ENCODE data around the gene NTRK3. TPM values are rescaled to one million over a fixed set of nuclear protein-coding genes. Genes with fewer than 3 reads are reported as not detected.
A peak's percentile ranks its signal among the peaks of the same experiment; 100 is the strongest.

Gene NTRK3
- total RNA-seq, 1 experiment from 2014 or later, result not detected

DNA sequence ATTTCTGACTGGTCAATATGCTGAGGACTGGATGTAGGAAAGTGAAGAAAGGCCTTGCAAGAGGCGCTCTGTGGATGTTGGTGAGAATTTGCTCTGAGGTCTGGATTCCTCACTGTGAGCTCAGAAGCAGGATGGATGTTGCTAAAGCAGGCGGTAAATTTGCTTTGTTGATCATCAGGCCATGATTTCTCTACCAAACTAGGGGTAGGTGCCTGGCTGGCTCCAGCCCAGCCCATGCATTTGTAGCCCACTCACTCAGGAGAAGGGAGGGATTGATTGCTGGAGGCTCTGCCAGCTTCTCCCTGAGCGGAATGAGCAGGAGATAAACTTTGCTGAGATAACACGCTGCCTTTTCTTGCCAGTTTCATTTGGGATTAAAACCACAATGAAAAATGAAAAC lies 44.3 kb upstream of the NTRK3 start:
- H3K27ac Mint-ChIP-seq (ENCODE audit: unreplicated experiment), result no peak overlapping the region
- BruUV-seq (replicated peaks), result no TSS peak
- CTCF ChIA-PET, result no interaction called here
- TF ChIP-seq, protein P1, sequence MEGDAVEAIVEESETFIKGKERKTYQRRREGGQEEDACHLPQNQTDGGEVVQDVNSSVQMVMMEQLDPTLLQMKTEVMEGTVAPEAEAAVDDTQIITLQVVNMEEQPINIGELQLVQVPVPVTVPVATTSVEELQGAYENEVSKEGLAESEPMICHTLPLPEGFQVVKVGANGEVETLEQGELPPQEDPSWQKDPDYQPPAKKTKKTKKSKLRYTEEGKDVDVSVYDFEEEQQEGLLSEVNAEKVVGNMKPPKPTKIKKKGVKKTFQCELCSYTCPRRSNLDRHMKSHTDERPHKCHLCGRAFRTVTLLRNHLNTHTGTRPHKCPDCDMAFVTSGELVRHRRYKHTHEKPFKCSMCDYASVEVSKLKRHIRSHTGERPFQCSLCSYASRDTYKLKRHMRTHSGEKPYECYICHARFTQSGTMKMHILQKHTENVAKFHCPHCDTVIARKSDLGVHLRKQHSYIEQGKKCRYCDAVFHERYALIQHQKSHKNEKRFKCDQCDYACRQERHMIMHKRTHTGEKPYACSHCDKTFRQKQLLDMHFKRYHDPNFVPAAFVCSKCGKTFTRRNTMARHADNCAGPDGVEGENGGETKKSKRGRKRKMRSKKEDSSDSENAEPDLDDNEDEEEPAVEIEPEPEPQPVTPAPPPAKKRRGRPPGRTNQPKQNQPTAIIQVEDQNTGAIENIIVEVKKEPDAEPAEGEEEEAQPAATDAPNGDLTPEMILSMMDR (IDR thresholded peaks at IDR 0.05; ENCODE audit: unreplicated experiment), result no peak
- intact Hi-C loops (cut with micrococcal nuclease; ENCODE audit: unreplicated experiment), result no loop called here
- H3K9me3 Mint-ChIP-seq (ENCODE audit: low read depth, unreplicated experiment), result no peaks in the 10 kb centered on the region
- H3K27me3 Mint-ChIP-seq (ENCODE audit: unreplicated experiment), result peaks cover 11% of the 10 kb centered on the region
- H3K4me1 Mint-ChIP-seq (ENCODE audit: low read depth, unreplicated experiment), result no peaks in the 10 kb centered on the region
- H3K36me3 Mint-ChIP-seq (ENCODE audit: insufficient read depth, unreplicated experiment), result no peaks in the 10 kb centered on the region
- no peak for DNase-seq
- H3K4me3 Mint-ChIP-seq (ENCODE audit: low read depth, unreplicated experiment), result no peak overlapping the region

DNA sequence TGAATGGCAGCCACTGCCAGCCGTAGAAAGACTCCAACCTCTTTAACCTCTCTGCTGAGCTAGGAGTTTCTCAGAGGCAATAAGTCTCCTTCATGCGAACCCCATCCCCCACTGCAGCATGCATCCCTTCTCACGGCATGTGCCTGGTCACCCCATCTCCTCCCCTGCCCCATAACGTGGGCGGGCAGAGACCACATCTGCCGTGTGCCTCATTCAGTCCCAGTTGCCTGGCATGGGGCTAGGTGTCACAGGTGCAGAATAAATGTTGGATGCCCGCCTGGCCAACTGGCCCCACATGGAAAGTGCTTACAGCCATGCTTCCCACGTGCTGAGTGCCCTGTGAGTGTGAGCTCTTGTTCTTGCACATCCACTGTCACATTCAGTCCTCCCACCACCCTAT lies 43.5 kb upstream of the NTRK3 start:
- Mint-ChIP-seq H3K27me3 (ENCODE audit: unreplicated experiment) (peaks cover 19% of the 10 kb centered on the region), H3K27ac (ENCODE audit: unreplicated experiment) (no peak overlapping the region), H3K9me3 (ENCODE audit: low read depth, unreplicated experiment) (no peaks in the 10 kb centered on the region), H3K36me3 (ENCODE audit: insufficient read depth, unreplicated experiment) (no peaks in the 10 kb centered on the region), H3K4me1 (ENCODE audit: low read depth, unreplicated experiment) (no peaks in the 10 kb centered on the region), H3K4me3 (ENCODE audit: low read depth, unreplicated experiment) (no peak overlapping the region)
- intact Hi-C loops (cut with micrococcal nuclease; ENCODE audit: unreplicated experiment), result no loop called here
- DNase-seq, result no peak
- BruUV-seq (replicated peaks), result no TSS peak
- CTCF ChIA-PET, result no interaction called here
- TF ChIP-seq, protein P1 (IDR thresholded peaks at IDR 0.05; ENCODE audit: unreplicated experiment), result no peak

DNA sequence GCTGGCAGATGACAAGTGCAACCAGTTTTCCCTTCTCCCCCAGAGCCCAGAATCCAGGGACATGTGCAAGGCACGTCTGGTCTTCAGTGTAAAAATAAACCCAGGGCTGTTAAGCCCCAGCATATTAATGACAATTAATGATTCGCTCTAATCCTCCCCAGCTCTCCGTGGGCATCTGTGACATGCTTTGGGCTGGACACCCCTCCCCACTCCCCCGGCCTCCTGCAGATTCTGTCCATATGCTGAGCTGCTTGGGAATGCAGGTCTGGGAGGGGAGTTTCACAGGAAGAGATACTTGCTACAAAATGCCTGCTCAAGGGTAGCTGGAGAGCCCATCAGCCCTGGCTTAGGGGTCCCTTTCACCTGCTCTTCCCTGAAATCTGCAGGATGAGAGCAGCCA lies 43.0 kb upstream of the NTRK3 start:
- BruUV-seq (replicated peaks), result no TSS peak
- CTCF ChIA-PET, result no interaction called here
- Mint-ChIP-seq H3K4me3 (ENCODE audit: low read depth, unreplicated experiment) (no peak overlapping the region), H3K4me1 (ENCODE audit: low read depth, unreplicated experiment) (no peaks in the 10 kb centered on the region), H3K36me3 (ENCODE audit: insufficient read depth, unreplicated experiment) (no peaks in the 10 kb centered on the region), H3K9me3 (ENCODE audit: low read depth, unreplicated experiment) (no peaks in the 10 kb centered on the region), H3K27ac (ENCODE audit: unreplicated experiment) (no peak overlapping the region), H3K27me3 (ENCODE audit: unreplicated experiment) (peaks cover 21% of the 10 kb centered on the region)
- TF ChIP-seq, protein P1 (IDR thresholded peaks at IDR 0.05; ENCODE audit: unreplicated experiment), result no peak
- intact Hi-C loops (cut with micrococcal nuclease; ENCODE audit: unreplicated experiment), result no loop called here
- no peak for DNase-seq

DNA sequence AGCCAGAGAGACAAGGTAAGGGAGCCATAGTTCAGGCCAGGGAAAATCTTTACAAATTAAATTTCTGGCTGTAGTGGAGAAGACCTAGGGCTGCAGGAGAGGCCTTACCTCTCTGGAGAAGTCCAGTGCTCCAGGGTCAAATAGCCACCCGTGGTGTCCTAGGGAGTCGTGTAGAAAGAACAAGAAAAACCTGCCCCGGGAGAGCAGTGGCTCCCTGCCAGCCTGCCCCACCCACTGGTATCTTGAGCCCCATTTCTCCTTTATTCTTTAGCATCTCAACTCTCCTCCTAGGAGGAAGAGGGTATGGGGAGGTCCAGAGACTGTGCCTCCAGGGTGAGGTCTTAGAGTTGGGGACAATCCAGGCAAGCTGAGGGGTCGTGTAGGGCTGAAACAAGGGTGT lies 32.1 kb upstream of the NTRK3 start:
- H3K27me3 Mint-ChIP-seq (ENCODE audit: unreplicated experiment), result peaks cover 63% of the 10 kb centered on the region
- BruUV-seq (replicated peaks), result no TSS peak
- H3K4me1 Mint-ChIP-seq (ENCODE audit: low read depth, unreplicated experiment), result no peaks in the 10 kb centered on the region
- H3K4me3 Mint-ChIP-seq (ENCODE audit: low read depth, unreplicated experiment), result no peak overlapping the region
- H3K9me3 Mint-ChIP-seq (ENCODE audit: low read depth, unreplicated experiment), result no peaks in the 10 kb centered on the region
- intact Hi-C loops (cut with micrococcal nuclease; ENCODE audit: unreplicated experiment), result no loop called here
- TF ChIP-seq, protein P1 (IDR thresholded peaks at IDR 0.05; ENCODE audit: unreplicated experiment), result no peak
- no peaks in the 10 kb centered on the region for H3K36me3 Mint-ChIP-seq (ENCODE audit: insufficient read depth, unreplicated experiment)
- CTCF ChIA-PET, result no interaction called here
- no peak overlapping the region for H3K27ac Mint-ChIP-seq (ENCODE audit: unreplicated experiment)
- DNase-seq, result peak; percentile 41

DNA sequence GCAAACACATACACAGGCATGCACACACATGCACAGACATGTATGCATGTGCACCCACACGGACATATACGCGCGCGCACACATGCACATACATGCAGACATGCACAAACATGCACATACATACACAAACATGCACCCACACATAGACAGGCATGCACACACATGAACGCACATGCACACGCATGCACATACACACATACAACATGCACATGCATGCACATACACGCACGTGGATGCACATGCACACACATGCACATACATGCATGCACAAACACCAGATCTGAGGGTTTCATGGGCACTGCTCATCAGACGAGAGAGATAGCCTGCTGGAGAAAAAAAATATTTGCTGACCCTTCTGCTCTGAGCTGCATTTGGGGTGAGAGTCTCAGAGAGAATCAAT lies 31.7 kb upstream of the NTRK3 start:
- CTCF ChIA-PET, result no interaction called here
- peaks cover 63% of the 10 kb centered on the region for H3K27me3 Mint-ChIP-seq (ENCODE audit: unreplicated experiment)

More for the DNA sequence above, 31.7 kb upstream of the NTRK3 start:
- BruUV-seq (replicated peaks), result no TSS peak
- TF ChIP-seq, protein P1 (IDR thresholded peaks at IDR 0.05; ENCODE audit: unreplicated experiment), result no peak
- H3K9me3 Mint-ChIP-seq (ENCODE audit: low read depth, unreplicated experiment), result no peaks in the 10 kb centered on the region
- no peaks in the 10 kb centered on the region for H3K36me3 Mint-ChIP-seq (ENCODE audit: insufficient read depth, unreplicated experiment)
- H3K27ac Mint-ChIP-seq (ENCODE audit: unreplicated experiment), result no peak overlapping the region
- no peak for DNase-seq
- no peak overlapping the region for H3K4me3 Mint-ChIP-seq (ENCODE audit: low read depth, unreplicated experiment)
- intact Hi-C loops (cut with micrococcal nuclease; ENCODE audit: unreplicated experiment), result no loop called here
- no peaks in the 10 kb centered on the region for H3K4me1 Mint-ChIP-seq (ENCODE audit: low read depth, unreplicated experiment)
